GM19239 (cell line): ENCODE data around the gene IP6K1.
"Not testable (repeated sequence)": the region's sequence is repeated elsewhere in the genome, so short reads cannot be mapped to it uniquely, and the experiment has no call there.

ENCODE experiments used
- DNase-seq: peaks from one replicate; pipeline ENCODE4 v3.0.0; 2011; ENCODE audit warnings: low spot score; ENCODE audit not compliant: insufficient read length
- FAIRE-seq: peaks from 2 replicates; lab custom pipeline; 2011; peaks lifted over from hg19 to GRCh38; lab: Jason Lieb, UNC

IP6K1 gene

GRCh38 chr3:49794926-49795905 lies 8.9 kb upstream of the IP6K1 start:
- no peak for FAIRE-seq
- no peak for DNase-seq

GRCh38 chr3:49794431-49794830 lies 8.1 kb upstream of the IP6K1 start:
- DNase-seq (no peak), FAIRE-seq (no peak)

GRCh38 chr3:49793486-49794085 lies 7.2 kb upstream of the IP6K1 start:
- no peak for DNase-seq
- FAIRE-seq: no peak

DNA sequence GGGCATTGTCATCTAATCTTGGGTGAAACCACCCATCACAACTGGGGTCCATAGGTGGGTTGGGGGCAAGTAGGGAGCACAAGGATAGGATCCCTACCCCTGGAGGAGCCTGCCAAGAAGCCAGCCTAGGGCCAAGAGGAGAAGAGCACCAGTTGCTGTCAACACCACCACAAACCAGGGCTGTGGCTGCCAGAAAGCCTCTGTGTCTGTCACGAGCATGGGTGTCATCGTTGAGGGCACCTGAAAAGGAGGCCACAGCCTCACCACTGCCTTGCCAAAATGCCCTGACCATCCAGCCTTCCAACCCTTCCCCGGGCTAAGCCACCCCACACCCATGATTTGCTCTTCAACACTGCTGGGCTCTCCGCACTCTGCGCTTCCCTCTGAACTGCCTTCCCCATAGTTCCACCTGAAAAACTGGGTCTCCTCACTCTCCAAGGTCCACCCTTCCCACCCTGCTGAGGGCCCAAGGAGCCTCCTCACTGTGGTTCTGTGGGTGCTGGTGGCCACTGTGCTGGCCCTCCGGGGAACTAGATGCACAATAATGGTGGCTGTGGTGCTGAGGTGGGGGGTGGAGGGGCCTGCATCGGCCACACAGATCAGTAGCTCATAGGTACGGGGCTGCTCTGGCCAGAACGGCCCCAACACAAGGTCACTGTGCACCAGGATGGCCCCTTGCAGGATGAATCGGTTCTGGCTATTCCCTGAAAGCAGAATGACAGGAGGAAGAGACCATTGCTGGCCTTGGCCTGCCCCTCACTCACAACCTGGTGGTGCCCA lies 6.2 kb upstream of the IP6K1 start:
- FAIRE-seq (no peak), DNase-seq (no peak)

DNA sequence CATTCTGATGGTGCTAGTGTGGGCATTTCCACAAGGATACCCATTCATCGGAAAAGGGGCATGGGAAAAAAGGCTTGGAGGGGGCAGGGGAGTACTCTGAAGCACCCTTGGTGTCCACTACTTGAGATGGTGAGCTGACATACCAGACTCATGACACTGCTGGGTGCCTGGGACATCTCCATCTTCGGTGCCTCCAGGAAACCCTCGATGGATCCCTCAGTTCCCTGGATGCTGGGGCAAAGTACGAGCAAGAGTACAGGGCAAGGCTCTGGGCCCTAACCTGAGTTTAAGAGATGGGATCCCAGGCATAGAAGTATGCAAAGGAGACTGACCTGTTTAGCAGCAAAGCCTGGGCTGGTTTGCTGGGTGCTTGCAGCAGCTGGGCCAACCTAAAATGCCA lies 5.2 kb upstream of the IP6K1 start:
- FAIRE-seq (no peak), DNase-seq (no peak)

DNA sequence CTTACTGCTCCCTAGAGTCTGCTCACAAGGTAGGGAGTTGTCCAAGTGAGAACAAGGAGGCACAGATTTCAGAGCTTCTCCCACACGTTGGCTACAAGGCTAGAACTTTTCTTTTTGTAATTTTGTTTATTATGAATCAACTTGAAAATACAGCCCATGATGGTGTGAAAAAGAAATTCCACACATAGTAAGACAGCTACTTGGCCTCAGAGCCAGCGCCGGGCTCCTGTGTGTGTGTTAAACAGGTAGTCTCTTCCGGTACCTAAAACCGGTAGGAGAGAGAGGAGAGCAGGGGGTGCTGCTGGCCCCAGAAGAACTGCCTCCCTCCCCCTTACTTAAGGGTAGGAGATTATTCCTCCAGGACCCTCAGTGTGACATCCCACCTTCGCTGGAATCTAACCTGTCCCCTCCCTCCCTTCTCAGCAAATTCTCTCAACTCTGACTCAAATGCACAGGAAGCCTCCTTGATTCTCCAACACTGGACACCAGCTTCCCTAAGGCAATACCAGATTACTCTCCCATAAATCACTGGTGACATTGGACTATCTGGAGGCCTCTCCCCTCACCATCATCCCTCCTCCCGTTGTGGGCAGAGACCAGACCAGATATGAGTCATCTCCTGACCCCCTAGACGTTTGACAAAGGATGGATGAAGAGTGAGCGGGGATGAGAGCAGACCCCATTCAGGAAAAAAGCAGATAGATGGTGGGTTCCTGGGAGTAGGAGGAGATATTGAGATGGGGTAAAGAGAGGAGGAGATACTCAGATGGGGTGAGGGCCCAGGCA lies 4.5 kb upstream of the IP6K1 start:
- FAIRE-seq: no peak
- no peak for DNase-seq

DNA sequence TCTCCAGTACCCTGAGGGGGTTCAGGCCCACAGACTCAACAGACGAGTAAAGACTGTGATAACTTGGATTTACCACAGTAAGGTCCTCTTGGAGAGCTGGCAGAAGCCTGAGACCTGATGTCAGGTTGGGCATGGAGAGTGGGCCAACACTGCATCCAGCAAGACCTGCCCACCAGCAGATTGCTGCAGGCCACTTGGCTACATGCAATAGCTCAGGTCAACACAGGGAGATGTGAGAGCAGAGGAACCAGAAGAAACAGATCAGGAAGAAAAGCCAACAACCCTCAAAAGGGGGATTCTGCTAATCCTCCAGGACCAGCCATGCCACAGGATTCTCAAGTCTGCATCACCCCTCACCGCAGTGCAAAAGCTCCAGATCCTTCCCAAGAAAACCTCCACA lies 1.7 kb upstream of the IP6K1 start:
- FAIRE-seq (no peak), DNase-seq (no peak)

DNA sequence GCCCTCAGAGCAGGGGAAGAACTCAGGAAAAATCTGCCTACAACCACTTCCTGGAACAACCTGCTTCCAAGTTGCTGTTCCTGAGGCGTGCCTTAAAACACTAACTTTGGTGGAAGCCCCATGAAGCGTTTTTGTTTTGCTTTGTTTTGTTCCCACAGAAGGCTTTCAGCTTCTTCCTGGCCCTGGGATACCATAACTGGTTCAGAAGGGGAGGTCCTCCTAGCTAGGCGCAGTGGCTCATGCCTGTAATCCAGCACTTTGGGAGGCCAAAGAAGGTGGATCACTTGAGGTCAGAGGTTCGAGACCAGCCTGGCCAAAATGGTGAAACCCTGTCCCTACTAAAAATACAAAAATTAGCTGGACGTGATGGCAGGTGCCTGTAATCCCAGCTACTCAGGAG lies 1.2 kb upstream of the IP6K1 start:
- no peak for FAIRE-seq

DNA sequence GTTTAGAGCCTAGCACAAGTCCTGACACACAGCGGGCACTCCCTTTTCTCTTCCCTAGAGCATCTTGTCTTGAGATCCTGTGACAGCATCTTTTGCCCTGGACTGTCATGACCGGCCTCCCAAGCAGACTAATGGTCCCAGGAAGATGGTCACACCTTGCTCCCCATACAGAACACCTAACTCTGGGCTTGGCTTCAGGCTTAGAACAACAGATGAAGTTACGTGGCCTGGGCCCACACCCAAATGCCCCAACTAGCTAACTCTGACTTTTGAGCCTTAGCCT lies 781 bp upstream of the IP6K1 start:
- FAIRE-seq: no peak
- DNase-seq: no peak

More for the DNA sequence above, 1.2 kb upstream of the IP6K1 start:
- no peak for DNase-seq

- no peak for DNase-seq
- FAIRE-seq: peak; percentile 63
Measured at GRCh38 chr3:49785565-49786356, 581 bp downstream of the IP6K1 start.

DNA sequence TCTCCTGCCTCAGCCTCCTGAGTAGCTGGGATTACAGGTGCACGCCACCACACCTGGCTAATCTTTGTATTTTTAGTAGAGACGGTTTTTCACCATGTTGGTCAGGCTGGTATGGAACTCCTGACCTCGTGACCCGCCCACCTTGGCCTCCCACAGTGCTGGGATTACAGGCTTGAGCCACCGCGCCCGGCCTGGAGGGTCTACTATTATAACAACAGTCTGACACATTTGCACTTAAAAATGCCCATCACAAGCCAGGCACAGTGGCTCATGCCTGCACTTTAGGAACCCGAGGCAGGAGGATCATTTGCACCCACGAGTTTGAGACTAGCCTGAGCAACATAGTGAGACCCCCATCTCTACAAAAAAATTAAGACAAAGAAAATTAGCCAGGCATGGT lies 4.1 kb downstream of the IP6K1 start:
- not testable (repeated sequence) for FAIRE-seq, DNase-seq

DNA sequence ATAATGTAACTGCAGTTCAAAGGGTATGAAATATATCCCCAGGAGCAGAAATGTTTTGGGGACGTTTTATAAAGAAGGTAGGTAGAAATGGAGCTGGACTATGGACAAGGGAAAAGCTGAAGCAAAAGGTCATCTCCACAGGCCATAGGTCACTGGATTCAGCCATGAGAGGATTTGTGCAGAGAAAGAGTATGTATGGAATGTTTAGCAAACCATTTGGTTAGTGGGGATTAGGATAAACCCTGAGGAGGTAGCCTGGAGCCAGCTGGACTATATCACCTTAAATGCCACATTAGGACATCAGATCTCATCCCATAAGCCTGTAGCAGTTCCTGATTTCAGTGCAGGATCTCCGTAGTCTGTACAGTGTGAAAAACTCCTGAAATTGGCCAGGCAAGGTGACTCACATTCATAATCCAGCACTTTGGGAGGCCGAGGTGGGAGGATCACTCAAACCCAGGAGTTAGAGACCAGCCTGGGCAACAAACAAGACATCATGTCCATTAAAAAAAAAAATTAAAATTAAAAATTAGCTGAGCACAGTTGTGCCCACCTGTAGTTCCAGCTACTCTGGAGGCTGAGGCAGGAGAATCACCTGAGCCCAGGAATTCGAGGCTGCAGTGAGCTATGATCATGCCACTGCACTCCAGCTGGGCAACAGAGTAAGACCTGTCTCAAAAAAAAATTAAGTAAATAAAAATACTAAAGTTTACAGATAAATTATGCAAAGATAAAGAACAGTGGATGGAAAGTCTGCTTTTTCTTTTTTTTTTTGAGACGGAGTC lies 4.7 kb downstream of the IP6K1 start:
- no peak for DNase-seq
- FAIRE-seq: no peak

- not testable (repeated sequence) for FAIRE-seq, DNase-seq
Measured at GRCh38 chr3:49780975-49781365, 5.4 kb downstream of the IP6K1 start.

DNA sequence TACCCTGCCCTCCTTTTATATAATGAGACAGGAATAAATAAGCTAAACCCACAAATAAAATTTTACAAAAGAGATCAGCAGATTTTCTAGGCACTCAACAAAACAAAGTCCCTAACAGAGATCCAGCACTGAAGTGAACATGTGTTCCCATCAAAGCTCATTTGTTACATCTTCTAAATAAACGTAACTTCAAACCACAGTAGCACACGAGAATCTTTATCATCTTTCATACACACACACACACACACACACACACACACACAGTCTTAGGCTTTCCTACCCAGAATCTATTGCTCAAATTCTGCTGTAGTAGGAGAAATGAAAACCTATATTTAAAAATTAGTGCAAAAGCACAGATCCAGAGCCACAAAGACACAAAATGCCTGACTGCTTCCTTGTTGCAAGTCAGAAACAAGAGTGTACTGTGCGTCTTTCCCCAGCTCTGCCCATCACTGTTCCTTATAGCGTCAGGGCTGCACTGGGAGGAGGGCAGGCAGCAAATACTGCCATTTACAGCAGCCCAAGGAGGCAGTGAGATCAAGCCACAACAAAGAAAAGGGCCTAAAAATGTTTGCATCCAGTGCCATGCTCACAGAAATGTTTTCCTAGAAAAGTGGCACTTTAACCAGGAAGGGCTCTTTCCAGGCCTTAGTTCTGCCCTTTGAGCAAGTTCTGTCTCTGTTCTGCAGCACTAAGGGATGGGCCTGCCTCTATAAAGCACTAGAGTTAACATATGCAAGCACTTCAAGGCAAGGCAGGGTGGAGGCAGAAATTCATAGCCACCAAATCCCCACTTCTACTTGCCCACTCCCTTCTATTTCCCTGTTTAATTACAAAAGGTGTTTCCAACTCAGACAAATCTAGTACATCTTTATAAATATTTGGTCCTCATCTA lies 6.0 kb downstream of the IP6K1 start:
- FAIRE-seq: no peak
- no peak for DNase-seq

- FAIRE-seq (peak; percentile 42), DNase-seq (no peak)
Measured at GRCh38 chr3:49779358-49780079, 6.8 kb downstream of the IP6K1 start.

- not testable (repeated sequence) for DNase-seq, FAIRE-seq
Measured at GRCh38 chr3:49776101-49776500, 10.2 kb downstream of the IP6K1 start.

DNA sequence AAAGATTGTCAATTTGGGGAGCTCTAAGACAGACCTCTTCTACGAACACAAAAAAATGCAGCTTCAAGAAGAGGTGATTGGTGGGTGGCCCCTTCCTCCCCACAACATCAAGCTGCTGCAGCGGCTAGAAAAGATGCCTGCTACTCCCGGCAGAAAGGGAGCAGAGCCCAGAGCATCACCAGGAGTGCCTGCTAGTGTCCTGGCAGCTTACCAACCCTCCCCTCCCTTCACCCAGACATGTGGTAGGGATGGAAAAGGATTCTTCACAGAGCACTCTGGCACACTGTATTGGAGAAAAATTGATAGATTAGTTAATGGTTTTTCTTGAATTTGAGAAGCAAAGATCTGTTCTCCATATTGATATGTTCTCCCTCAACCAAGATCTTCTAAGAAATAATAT lies 10.8 kb downstream of the IP6K1 start:
- no peak for DNase-seq
- no peak for FAIRE-seq
